HG02623 (cell line): ENCODE measurements around the gene ROBO2.

Experiments used
- ATAC-seq: cut with Tn5 transposase; IDR thresholded peaks from one replicate; pipeline ENCODE4 v1.9.1; 2021; ENCODE audit warnings: moderate library complexity; ENCODE audit not compliant: unreplicated experiment

ROBO2 gene

GRCh38 chr3:77539677-77540076 lies 499.8 kb downstream of the ROBO2 start:
- ATAC-seq: no peak

- ATAC-seq: no peak
These were observed 501.5 kb downstream of the ROBO2 start for GRCh38 chr3:77541203-77541922.

- no peak for ATAC-seq
These were observed 506.3 kb downstream of the ROBO2 start for GRCh38 chr3:77546246-77546645.

- no peak for ATAC-seq
These were observed 509.1 kb downstream of the ROBO2 start for GRCh38 chr3:77549034-77549433.

GRCh38 chr3:77553240-77553639 lies 513.3 kb downstream of the ROBO2 start:
- ATAC-seq: no peak

- no peak for ATAC-seq
These were observed 522.2 kb downstream of the ROBO2 start for GRCh38 chr3:77562089-77562488.

- no peak for ATAC-seq
These were observed 523.1 kb downstream of the ROBO2 start for GRCh38 chr3:77563012-77563411.

GRCh38 chr3:77566055-77566454 lies 526.2 kb downstream of the ROBO2 start:
- ATAC-seq: no peak

GRCh38 chr3:77571971-77572715 lies 532.2 kb downstream of the ROBO2 start:
- no peak for ATAC-seq

- no peak for ATAC-seq
These were observed 537.4 kb downstream of the ROBO2 start for GRCh38 chr3:77577264-77577663.

GRCh38 chr3:77586216-77586615 lies 546.3 kb downstream of the ROBO2 start:
- ATAC-seq: no peak

- no peak for ATAC-seq
These were observed 549.0 kb downstream of the ROBO2 start for GRCh38 chr3:77588863-77589262.

- ATAC-seq: no peak
These were observed 550.3 kb downstream of the ROBO2 start for GRCh38 chr3:77590191-77590590.

GRCh38 chr3:77595371-77595870 lies 555.5 kb downstream of the ROBO2 start:
- ATAC-seq: no peak

GRCh38 chr3:77599948-77600347 lies 560.0 kb downstream of the ROBO2 start:
- ATAC-seq: no peak

- no peak for ATAC-seq
These were observed 562.0 kb downstream of the ROBO2 start for GRCh38 chr3:77601823-77602415.

GRCh38 chr3:77602722-77603121 lies 562.8 kb downstream of the ROBO2 start:
- no peak for ATAC-seq

- no peak for ATAC-seq
These were observed 565.4 kb downstream of the ROBO2 start for GRCh38 chr3:77605308-77605707.

- ATAC-seq: no peak
These were observed 566.0 kb downstream of the ROBO2 start for GRCh38 chr3:77605865-77606264.

- ATAC-seq: no peak
These were observed 566.5 kb downstream of the ROBO2 start for GRCh38 chr3:77606372-77606771.

- no peak for ATAC-seq
These were observed 578.8 kb downstream of the ROBO2 start for GRCh38 chr3:77618686-77619085.

- no peak for ATAC-seq
These were observed 580.1 kb downstream of the ROBO2 start for GRCh38 chr3:77620009-77620408.
